ENCODE results near the gene OR8G5.

DNA sequence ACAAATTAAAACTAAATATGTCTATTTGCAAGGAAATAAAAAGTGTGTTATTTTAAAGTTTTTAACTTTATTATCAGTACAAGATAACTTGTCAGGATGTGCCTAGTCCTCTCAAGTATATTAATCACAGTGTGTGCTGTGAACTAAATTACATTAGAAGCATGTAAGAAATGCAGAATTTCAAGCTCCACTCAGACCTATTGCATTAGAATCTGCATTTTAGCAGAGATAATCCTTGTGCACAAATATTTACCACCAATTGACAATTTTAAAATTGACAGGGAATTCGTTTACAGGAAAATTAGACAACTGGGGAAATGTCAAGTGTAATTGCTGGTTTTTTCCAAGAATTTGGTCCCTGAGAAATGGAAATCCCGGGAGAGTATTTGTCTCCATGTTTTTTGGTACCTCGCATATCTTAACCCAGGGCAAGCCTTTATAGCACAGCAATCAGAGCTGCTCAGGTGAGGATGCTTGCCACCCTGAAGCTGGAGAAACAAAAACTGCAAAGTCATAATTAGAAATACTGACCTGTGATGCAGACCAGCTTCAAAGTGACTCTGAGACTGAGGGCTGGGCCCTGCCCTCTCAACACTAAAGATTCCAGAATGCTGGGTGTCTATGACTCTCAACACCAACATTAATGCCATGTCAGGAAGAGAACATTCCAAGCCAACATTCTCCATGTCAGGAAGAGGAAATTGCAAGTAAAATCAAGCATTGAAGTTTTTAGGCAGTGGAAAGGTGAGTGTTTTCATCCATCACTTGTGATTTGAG is 15.4 kb upstream of the OR8G5 start, which contains the start of gene OR8G1:
- TF ChIP-seq, protein P1, sequence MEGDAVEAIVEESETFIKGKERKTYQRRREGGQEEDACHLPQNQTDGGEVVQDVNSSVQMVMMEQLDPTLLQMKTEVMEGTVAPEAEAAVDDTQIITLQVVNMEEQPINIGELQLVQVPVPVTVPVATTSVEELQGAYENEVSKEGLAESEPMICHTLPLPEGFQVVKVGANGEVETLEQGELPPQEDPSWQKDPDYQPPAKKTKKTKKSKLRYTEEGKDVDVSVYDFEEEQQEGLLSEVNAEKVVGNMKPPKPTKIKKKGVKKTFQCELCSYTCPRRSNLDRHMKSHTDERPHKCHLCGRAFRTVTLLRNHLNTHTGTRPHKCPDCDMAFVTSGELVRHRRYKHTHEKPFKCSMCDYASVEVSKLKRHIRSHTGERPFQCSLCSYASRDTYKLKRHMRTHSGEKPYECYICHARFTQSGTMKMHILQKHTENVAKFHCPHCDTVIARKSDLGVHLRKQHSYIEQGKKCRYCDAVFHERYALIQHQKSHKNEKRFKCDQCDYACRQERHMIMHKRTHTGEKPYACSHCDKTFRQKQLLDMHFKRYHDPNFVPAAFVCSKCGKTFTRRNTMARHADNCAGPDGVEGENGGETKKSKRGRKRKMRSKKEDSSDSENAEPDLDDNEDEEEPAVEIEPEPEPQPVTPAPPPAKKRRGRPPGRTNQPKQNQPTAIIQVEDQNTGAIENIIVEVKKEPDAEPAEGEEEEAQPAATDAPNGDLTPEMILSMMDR (IDR thresholded peaks at IDR 0.05): no peak
- TF ChIP-seq POLR2A (IDR thresholded peaks at IDR 0.05) (no peak), EP300 (IDR thresholded peaks at IDR 0.05) (no peak)
